Measurements from ENCODE around the gene FLNA. TPM values are rescaled to one million over a fixed set of nuclear protein-coding genes. Genes with fewer than 3 reads are reported as not detected.

The FLNA gene
- total and polyA plus RNA-seq, 9 of the 15 experiments (the other 6 are each of a cell fraction or from before 2014, with no cell fraction given), result 6.2 to 735 (median 135) TPM

GRCh38 chrX:154315416-154315815, 59.0 kb downstream of the FLNA start (continued):
- no peak for TF ChIP-seq CHD1 (IDR thresholded peaks at IDR 0.05; ENCODE audit: low read length)
- TF ChIP-seq ZKSCAN1 (IDR thresholded peaks at IDR 0.05; ENCODE audit: low read depth, low read length), result no peak
- TF ChIP-seq ARID4B (CRISPR knock-in tag; IDR thresholded peaks at IDR 0.05), result no peak
- no peak for TF ChIP-seq NR4A1 (CRISPR knock-in tag; IDR thresholded peaks at IDR 0.05)
- no peak for TF ChIP-seq NR4A1 (tag; IDR thresholded peaks at IDR 0.05)
- TF ChIP-seq SNRNP70 (optimal IDR thresholded peaks at IDR 0.05; ENCODE audit: low read depth, low read length), result no peak

GRCh38 chrX:154313147-154313546, 61.3 kb downstream of the FLNA start:
- no peaks in the 10 kb centered on the region for H3K9me1 ChIP-seq (ENCODE audit: control insufficient read depth, insufficient read depth, low read length)
- DNase-seq (ENCODE audit: extremely low read depth in 1 of 4, low spot score in 3 of 4) (no peak), FAIRE-seq (no peak), ATAC-seq (no peak)
- H3K4me1 ChIP-seq (replicated peaks in 1 of 2; ENCODE audit: control insufficient read depth in 2 of 2, insufficient read depth in 2 of 2, low read length in 2 of 2), result peaks cover 2 to 3% of the 10 kb centered on the region in 2 experiments; a peak in 3 of 5 replicates
- in situ Hi-C loops (cut with MboI) (loop anchor here (25.0 kb wide), 1 partner anchor 101 kb away; the partner anchor contains the start of gene OPN1MW2), intact Hi-C loops (cut with micrococcal nuclease) (no loop called here)
- no peak overlapping the region for H2AFZ ChIP-seq (ENCODE audit: low read depth, low read length)
- no peaks in the 10 kb centered on the region for H3K27me3 ChIP-seq (ENCODE audit: control insufficient read depth in 2 of 2, insufficient read depth in 2 of 2, low read length in 2 of 2)
- no peaks in the 10 kb centered on the region for H3K36me3 ChIP-seq (ENCODE audit: control insufficient read depth, insufficient read depth, low read length)
- H3K4me3 ChIP-seq, result no peak overlapping the region
- H3K9ac ChIP-seq (ENCODE audit: insufficient read depth in 1 of 2, low read depth in 2 of 2, low read length in 2 of 2), result no peak overlapping the region
- WGBS (ENCODE audit: insufficient coverage, low coverage, missing lambda C conversion rate), result 71% methylated on average over 5 of the region's 5 CpGs
- H3K79me2 ChIP-seq (ENCODE audit: control insufficient read depth, insufficient read depth, low read length), result no peaks in the 10 kb centered on the region
- H4K20me1 ChIP-seq (replicated peaks; ENCODE audit: control insufficient read depth, insufficient read depth, low read length), result no peaks in the 10 kb centered on the region
- no TSS peak for BruUV-seq (replicated peaks)
- H3K9me3 ChIP-seq (replicated peaks; ENCODE audit: control insufficient read depth, insufficient read depth, low read depth, low read length), result no peaks in the 10 kb centered on the region
- H3K27ac ChIP-seq (ENCODE audit: extremely low read depth, low read depth, low read length), result no peak overlapping the region
- POLR2A ChIA-PET, result no interaction called here
- H3K4me2 ChIP-seq (ENCODE audit: insufficient read depth, low read length), result no peak overlapping the region
- CTCF ChIA-PET (ENCODE audit: low intra/inter-chr PET ratio), result no interaction called here
- TF ChIP-seq ZBTB8A (IDR thresholded peaks at IDR 0.05; ENCODE audit: partially characterized antibody) (no peak), U2AF2 (optimal IDR thresholded peaks at IDR 0.05; ENCODE audit: low read depth, low read length) (no peak), HNRNPH1 (optimal IDR thresholded peaks at IDR 0.05; ENCODE audit: low read depth, low read length) (no peak), JUND (IDR thresholded peaks at IDR 0.05; ENCODE audit: borderline replicate concordance, low read depth, low read length) (no peak), JUND (tag; IDR thresholded peaks at IDR 0.05; ENCODE audit: borderline replicate concordance, low read depth, low read length) (no peak), MAX (CRISPR knock-in tag; IDR thresholded peaks at IDR 0.05) (no peak), NELFE (IDR thresholded peaks at IDR 0.05; ENCODE audit: insufficient read depth, insufficient read length) (no peak), ZNF511 (CRISPR knock-in tag; IDR thresholded peaks at IDR 0.05) (no peak), RHOXF2B (CRISPR knock-in tag; conservative IDR thresholded peaks at IDR 0.05) (no peak), MAFK (IDR thresholded peaks at IDR 0.05; ENCODE audit: low read length) (no peak), ELF2 (CRISPR knock-in tag; IDR thresholded peaks at IDR 0.05) (no peak), HNRNPL (IDR thresholded peaks at IDR 0.05; ENCODE audit: low read depth, low read length) (no peak)
